Muscle of leg (tissue), 16 donors: Measurements from ENCODE around the gene SHC3. TPM values are rescaled to one million over a fixed set of nuclear protein-coding genes. Genes with fewer than 3 reads are reported as not detected.
A peak's percentile ranks its signal among the peaks of the same experiment; 100 is the strongest.

ENCODE experiments used
- DNase-seq: peaks from one replicate; pipeline ENCODE4 v3.0.0; 2013
- H3K27ac ChIP-seq: one replicate; pipeline ENCODE4 v1.5.1; 2013; ENCODE audit warnings: mild to moderate bottlenecking, low read length, control low read depth
- H3K27me3 ChIP-seq: one replicate; pipeline ENCODE4 v1.6.1; 2013; ENCODE audit warnings: low read length; ENCODE audit not compliant: control insufficient read depth, insufficient read depth
- H3K36me3 ChIP-seq: one replicate; pipeline ENCODE4 v1.6.1; 2013; ENCODE audit warnings: low read length; ENCODE audit not compliant: control insufficient read depth, insufficient read depth
- H3K4me1 ChIP-seq: one replicate; pipeline ENCODE4 v1.6.1; 2013; ENCODE audit warnings: low read length; ENCODE audit not compliant: control insufficient read depth, insufficient read depth
- H3K4me3 ChIP-seq: one replicate; pipeline ENCODE4 v1.5.1; 2013; ENCODE audit warnings: low read length, control low read depth
- H3K9me3 ChIP-seq: replicated peaks from 2 replicates; pipeline ENCODE4 v1.6.1; 2013; ENCODE audit warnings: low read depth, low read length; ENCODE audit not compliant: control insufficient read depth
- WGBS: methylation state at CpG from one replicate; pipeline ENCODE4 v1.1.5; 2013; ENCODE audit warnings: missing lambda C conversion rate; ENCODE audit not compliant: insufficient coverage; 5-methylcytosine and 5-hydroxymethylcytosine counted together
- long read RNA-seq, 11 donors: transcript quantifications; one replicate each; lab custom pipeline, GENCODE V29; 2026
- polyA plus RNA-seq, 8 donors: library from polyadenylated mRNA; unstranded; fragments of 120-200 nt; gene quantifications; one replicate each; pipeline versions ENCODE4 v1.2.1 to v1.2.3, GENCODE V29; 2013; ENCODE audit warnings: inconsistent platforms in 1 of 8, low replicate concordance in 1 of 8; ENCODE audit not compliant: insufficient read length in 8 of 8, insufficient read depth in 1 of 8
- total RNA-seq: library from RNA; stranded (reverse); fragments of 120-200 nt; gene quantifications from one replicate; pipeline ENCODE4 v1.2.4, GENCODE V29; 2013

The SHC3 gene
- total RNA-seq: 0.53 TPM
- polyA plus RNA-seq: 1 to 10 TPM in 1 of 8 donors, under 1 TPM in 7; 0.45 to 1.1 (median 0.75) TPM
- long read RNA-seq, donor 1: 0 reads
- long read RNA-seq, donor 2: 0 reads
- long read RNA-seq, donor 3: 0 reads
- long read RNA-seq, donor 4: 0 reads
- long read RNA-seq, donor 5: 0 reads
- long read RNA-seq, donor 6: 0 reads
- long read RNA-seq, donor 7: 0 reads
- long read RNA-seq, donor 8: 0 reads
- long read RNA-seq, donor 9: 0 reads
- long read RNA-seq, donor 10: 0 reads
- long read RNA-seq, donor 11: 0 reads

GRCh38 chr9:89177944-89178829, at the start of gene SHC3:
Gene SHC3 (minus strand): TSS chr9:89178818. CDS start chr9:89178460, 358 bp downstream.
- H3K27me3 ChIP-seq: peaks cover 42% of the 10 kb centered on the region
- under 1% methylated on average over 95 of the region's 96 CpGs for WGBS

GRCh38 chr9:89225991-89226471, 47.4 kb upstream of the SHC3 start:
- Histone ChIP-seq H3K27me3 (peaks cover 2% of the 10 kb centered on the region), H3K9me3 (no peaks in the 10 kb centered on the region), H3K4me3 (no peak overlapping the region), H3K36me3 (no peaks in the 10 kb centered on the region), H3K27ac (no peak overlapping the region), H3K4me1 (peaks cover 4% of the 10 kb centered on the region)
- peak; percentile 73 for DNase-seq
- 53% methylated on average over 5 of the region's 5 CpGs for WGBS

More at GRCh38 chr9:89177944-89178829, at the start of gene SHC3:
- Histone ChIP-seq H3K4me3 (peak within 1 kb of the TSS; percentile 5), H3K27ac (peak within 1 kb of the TSS; percentile 31), H3K4me1 (peaks cover 26% of the 10 kb centered on the region), H3K9me3 (no peaks in the 10 kb centered on the region), H3K36me3 (no peaks in the 10 kb centered on the region)
- peak; percentile 14 for DNase-seq

GRCh38 chr9:89225587-89225986, 47.0 kb upstream of the SHC3 start:
- peaks cover 2% of the 10 kb centered on the region for H3K27me3 ChIP-seq
- H3K27ac ChIP-seq: no peak overlapping the region
- WGBS: 55% methylated on average over 4 of the region's 5 CpGs
- no peaks in the 10 kb centered on the region for H3K9me3 ChIP-seq
- no peak overlapping the region for H3K4me3 ChIP-seq
- peaks cover 4% of the 10 kb centered on the region for H3K4me1 ChIP-seq
- H3K36me3 ChIP-seq: no peaks in the 10 kb centered on the region
- peak; percentile 39 for DNase-seq

- 79% methylated on average over 2 of the region's 4 CpGs for WGBS
- no peaks in the 10 kb centered on the region for H3K9me3 ChIP-seq
- DNase-seq: no peak
- peaks cover 2% of the 10 kb centered on the region for H3K27me3 ChIP-seq
- H3K27ac ChIP-seq: no peak overlapping the region
- no peak overlapping the region for H3K4me3 ChIP-seq
- H3K4me1 ChIP-seq: peaks cover 4% of the 10 kb centered on the region
- H3K36me3 ChIP-seq: no peaks in the 10 kb centered on the region
Measured at GRCh38 chr9:89225036-89225435, 46.4 kb upstream of the SHC3 start.

GRCh38 chr9:89224633-89225032, 46.0 kb upstream of the SHC3 start:
- no peaks in the 10 kb centered on the region for H3K9me3 ChIP-seq
- WGBS: 94% methylated on average over 2 of the region's 4 CpGs

GRCh38 chr9:89223396-89223977, 44.9 kb upstream of the SHC3 start:
- WGBS: 83% methylated on average over 1 of the region's 5 CpGs
- H3K9me3 ChIP-seq: no peaks in the 10 kb centered on the region
- H3K36me3 ChIP-seq: no peaks in the 10 kb centered on the region
- H3K27me3 ChIP-seq: peaks cover 2% of the 10 kb centered on the region
- DNase-seq: no peak
- no peak overlapping the region for H3K27ac ChIP-seq
- peaks cover 4% of the 10 kb centered on the region for H3K4me1 ChIP-seq
- no peak overlapping the region for H3K4me3 ChIP-seq

More at GRCh38 chr9:89224633-89225032, 46.0 kb upstream of the SHC3 start:
- Histone ChIP-seq H3K27ac (no peak overlapping the region), H3K4me3 (no peak overlapping the region), H3K36me3 (no peaks in the 10 kb centered on the region), H3K27me3 (peaks cover 2% of the 10 kb centered on the region), H3K4me1 (peaks cover 4% of the 10 kb centered on the region)
- no peak for DNase-seq

- Histone ChIP-seq H3K36me3 (no peaks in the 10 kb centered on the region), H3K4me1 (no peaks in the 10 kb centered on the region), H3K4me3 (no peak overlapping the region), H3K27me3 (no peaks in the 10 kb centered on the region), H3K9me3 (no peaks in the 10 kb centered on the region), H3K27ac (no peak overlapping the region)
- WGBS: 53% methylated on average over 2 of the region's 5 CpGs
- no peak for DNase-seq
Measured at GRCh38 chr9:89219637-89220036, 41.0 kb upstream of the SHC3 start.

- no CpG with 5 or more reads among the region's 11 CpGs for whole genome bisulfite sequencing
- H3K4me1 ChIP-seq: no peaks in the 10 kb centered on the region
- H3K9me3 ChIP-seq: no peaks in the 10 kb centered on the region
- no peaks in the 10 kb centered on the region for H3K27me3 ChIP-seq
- no peak overlapping the region for H3K4me3 ChIP-seq
- no peak overlapping the region for H3K27ac ChIP-seq
- peak; percentile 14 for DNase-seq
- H3K36me3 ChIP-seq: no peaks in the 10 kb centered on the region
Measured at GRCh38 chr9:89218040-89218928, 39.7 kb upstream of the SHC3 start.

GRCh38 chr9:89215342-89215741, 36.7 kb upstream of the SHC3 start:
- no peaks in the 10 kb centered on the region for H3K27me3 ChIP-seq
- no peak for DNase-seq
- WGBS: 57% methylated on average over 2 of the region's 3 CpGs
- no peak overlapping the region for H3K4me3 ChIP-seq
- no peaks in the 10 kb centered on the region for H3K4me1 ChIP-seq
- H3K27ac ChIP-seq: no peak overlapping the region
- no peaks in the 10 kb centered on the region for H3K9me3 ChIP-seq
- no peaks in the 10 kb centered on the region for H3K36me3 ChIP-seq
